ENCODE measurements around the gene PTCSC3.

PTCSC3 gene

GRCh38 chr14:36173161-36173560 is 3.4 kb downstream of the PTCSC3 start (continued):
- TF ChIP-seq PATZ1 (CRISPR knock-in tag; IDR thresholded peaks at IDR 0.05; ENCODE audit: borderline replicate concordance) = no peak
- no peak for TF ChIP-seq ZNF8 (CRISPR knock-in tag; IDR thresholded peaks at IDR 0.05)
- no peak for TF ChIP-seq ISL1 (CRISPR knock-in tag; IDR thresholded peaks at IDR 0.05)
- no peak for TF ChIP-seq CSDC2 (CRISPR knock-in tag; IDR thresholded peaks at IDR 0.05)
- TF ChIP-seq ZFP30 (CRISPR knock-in tag; IDR thresholded peaks at IDR 0.05) = no peak
- TF ChIP-seq ZFP3 (CRISPR knock-in tag; IDR thresholded peaks at IDR 0.05) = no peak
- TF ChIP-seq SNAI2 (CRISPR knock-in tag; IDR thresholded peaks at IDR 0.05) = no peak
- TF ChIP-seq RARB (CRISPR knock-in tag; IDR thresholded peaks at IDR 0.05) = no peak
- no peak for TF ChIP-seq ESRRG (CRISPR knock-in tag; IDR thresholded peaks at IDR 0.05)

DNA sequence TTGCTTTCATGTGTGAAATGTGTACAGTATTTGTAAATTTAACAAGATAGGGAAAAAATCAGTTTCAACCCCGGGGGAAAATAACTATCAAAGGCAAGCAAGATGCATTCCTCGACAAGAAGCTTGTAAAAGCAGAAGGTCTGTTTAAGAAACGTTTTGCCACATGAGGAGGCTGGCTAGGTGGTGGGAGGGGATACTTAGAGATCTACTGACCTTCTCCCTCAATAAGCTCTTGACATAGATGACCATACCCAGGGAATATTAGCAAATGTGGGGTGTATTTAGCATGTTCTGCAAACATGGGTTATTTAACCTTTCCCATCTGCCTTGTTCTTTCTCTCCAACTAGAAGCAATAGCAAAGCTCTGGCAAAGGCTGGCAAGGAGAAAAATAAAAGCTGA is 4.9 kb downstream of the PTCSC3 start:
- TF ChIP-seq SNAI2 (CRISPR knock-in tag; IDR thresholded peaks at IDR 0.05) = no peak
- no peak for ATAC-seq

DNA sequence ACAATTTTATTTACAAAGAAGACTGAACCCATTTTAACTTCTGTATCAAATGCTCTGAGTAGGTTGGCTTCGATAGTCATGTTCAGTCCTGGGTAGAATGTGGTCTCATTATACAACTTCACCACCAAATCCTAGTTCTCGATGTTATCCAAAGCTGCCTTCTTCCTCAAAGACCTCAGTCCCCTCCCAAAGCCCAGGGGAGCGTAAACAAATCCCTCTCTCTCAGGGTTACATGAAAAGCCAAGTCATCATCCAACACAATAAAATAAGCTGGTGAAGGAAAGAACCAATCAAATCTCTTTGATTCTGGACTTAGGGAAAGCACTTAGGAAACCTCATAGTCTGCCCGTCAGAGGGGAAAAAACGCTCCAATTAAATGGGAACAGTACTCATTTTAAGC is 9.1 kb downstream of the PTCSC3 start:
- TF ChIP-seq CREB5 (CRISPR knock-in tag; IDR thresholded peaks at IDR 0.05; ENCODE audit: low read depth) (no peak), PPARA (CRISPR knock-in tag; IDR thresholded peaks at IDR 0.05; ENCODE audit: borderline replicate concordance) (no peak), ZFP30 (CRISPR knock-in tag; IDR thresholded peaks at IDR 0.05) (no peak), TCF4 (CRISPR knock-in tag; IDR thresholded peaks at IDR 0.05; ENCODE audit: borderline replicate concordance) (no peak)
- ATAC-seq = no peak

- no peak for ATAC-seq
- TF ChIP-seq, protein P1, sequence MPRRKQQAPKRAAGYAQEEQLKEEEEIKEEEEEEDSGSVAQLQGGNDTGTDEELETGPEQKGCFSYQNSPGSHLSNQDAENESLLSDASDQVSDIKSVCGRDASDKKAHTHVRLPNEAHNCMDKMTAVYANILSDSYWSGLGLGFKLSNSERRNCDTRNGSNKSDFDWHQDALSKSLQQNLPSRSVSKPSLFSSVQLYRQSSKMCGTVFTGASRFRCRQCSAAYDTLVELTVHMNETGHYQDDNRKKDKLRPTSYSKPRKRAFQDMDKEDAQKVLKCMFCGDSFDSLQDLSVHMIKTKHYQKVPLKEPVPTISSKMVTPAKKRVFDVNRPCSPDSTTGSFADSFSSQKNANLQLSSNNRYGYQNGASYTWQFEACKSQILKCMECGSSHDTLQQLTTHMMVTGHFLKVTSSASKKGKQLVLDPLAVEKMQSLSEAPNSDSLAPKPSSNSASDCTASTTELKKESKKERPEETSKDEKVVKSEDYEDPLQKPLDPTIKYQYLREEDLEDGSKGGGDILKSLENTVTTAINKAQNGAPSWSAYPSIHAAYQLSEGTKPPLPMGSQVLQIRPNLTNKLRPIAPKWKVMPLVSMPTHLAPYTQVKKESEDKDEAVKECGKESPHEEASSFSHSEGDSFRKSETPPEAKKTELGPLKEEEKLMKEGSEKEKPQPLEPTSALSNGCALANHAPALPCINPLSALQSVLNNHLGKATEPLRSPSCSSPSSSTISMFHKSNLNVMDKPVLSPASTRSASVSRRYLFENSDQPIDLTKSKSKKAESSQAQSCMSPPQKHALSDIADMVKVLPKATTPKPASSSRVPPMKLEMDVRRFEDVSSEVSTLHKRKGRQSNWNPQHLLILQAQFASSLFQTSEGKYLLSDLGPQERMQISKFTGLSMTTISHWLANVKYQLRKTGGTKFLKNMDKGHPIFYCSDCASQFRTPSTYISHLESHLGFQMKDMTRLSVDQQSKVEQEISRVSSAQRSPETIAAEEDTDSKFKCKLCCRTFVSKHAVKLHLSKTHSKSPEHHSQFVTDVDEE (CRISPR knock-in tag; IDR thresholded peaks at IDR 0.05) = no peak
- TF ChIP-seq CSDC2 (CRISPR knock-in tag; IDR thresholded peaks at IDR 0.05) (no peak), GLIS3 (CRISPR knock-in tag; IDR thresholded peaks at IDR 0.05) (no peak), TCF4 (CRISPR knock-in tag; IDR thresholded peaks at IDR 0.05; ENCODE audit: borderline replicate concordance) (no peak), PPARA (CRISPR knock-in tag; IDR thresholded peaks at IDR 0.05; ENCODE audit: borderline replicate concordance) (no peak), SNAI2 (CRISPR knock-in tag; IDR thresholded peaks at IDR 0.05) (no peak), ZNF8 (CRISPR knock-in tag; IDR thresholded peaks at IDR 0.05) (no peak), PATZ1 (CRISPR knock-in tag; IDR thresholded peaks at IDR 0.05; ENCODE audit: borderline replicate concordance) (no peak), OSR1 (CRISPR knock-in tag; IDR thresholded peaks at IDR 0.05) (no peak), ZFP3 (CRISPR knock-in tag; IDR thresholded peaks at IDR 0.05) (no peak), RARB (CRISPR knock-in tag; IDR thresholded peaks at IDR 0.05) (no peak), BACH2 (CRISPR knock-in tag; IDR thresholded peaks at IDR 0.05; ENCODE audit: borderline replicate concordance) (no peak), CSRNP3 (CRISPR knock-in tag; IDR thresholded peaks at IDR 0.05) (no peak), ARNTL (CRISPR knock-in tag; IDR thresholded peaks at IDR 0.05; ENCODE audit: borderline replicate concordance, low read depth) (no peak), CREB5 (CRISPR knock-in tag; IDR thresholded peaks at IDR 0.05; ENCODE audit: low read depth) (no peak), ISL1 (CRISPR knock-in tag; IDR thresholded peaks at IDR 0.05) (no peak), ZNF70 (CRISPR knock-in tag; IDR thresholded peaks at IDR 0.05) (no peak)
- TF ChIP-seq, protein P2, sequence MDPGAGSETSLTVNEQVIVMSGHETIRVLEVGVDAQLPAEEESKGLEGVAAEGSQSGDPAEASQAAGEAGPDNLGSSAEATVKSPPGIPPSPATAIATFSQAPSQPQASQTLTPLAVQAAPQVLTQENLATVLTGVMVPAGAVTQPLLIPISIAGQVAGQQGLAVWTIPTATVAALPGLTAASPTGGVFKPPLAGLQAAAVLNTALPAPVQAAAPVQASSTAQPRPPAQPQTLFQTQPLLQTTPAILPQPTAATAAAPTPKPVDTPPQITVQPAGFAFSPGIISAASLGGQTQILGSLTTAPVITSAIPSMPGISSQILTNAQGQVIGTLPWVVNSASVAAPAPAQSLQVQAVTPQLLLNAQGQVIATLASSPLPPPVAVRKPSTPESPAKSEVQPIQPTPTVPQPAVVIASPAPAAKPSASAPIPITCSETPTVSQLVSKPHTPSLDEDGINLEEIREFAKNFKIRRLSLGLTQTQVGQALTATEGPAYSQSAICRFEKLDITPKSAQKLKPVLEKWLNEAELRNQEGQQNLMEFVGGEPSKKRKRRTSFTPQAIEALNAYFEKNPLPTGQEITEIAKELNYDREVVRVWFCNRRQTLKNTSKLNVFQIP (CRISPR knock-in tag; IDR thresholded peaks at IDR 0.05; ENCODE audit: borderline replicate concordance, low read depth) = no peak
These were observed 13.1 kb downstream of the PTCSC3 start for GRCh38 chr14:36163451-36163850.
